ENCODE results near the gene PTPRQ.

Gene PTPRQ

GRCh38 chr12:80714055-80714454 is 270.0 kb downstream of the PTPRQ start:
- DNase-seq (ENCODE audit: low read depth, low spot score) = no peak
- H3K27ac ChIP-seq = no peak overlapping the region

- DNase-seq (ENCODE audit: low read depth, low spot score) = no peak
- no peak overlapping the region for H3K27ac ChIP-seq
Measured at GRCh38 chr12:80714846-80715245, 270.8 kb downstream of the PTPRQ start.

- no peak overlapping the region for H3K27ac ChIP-seq
Measured at GRCh38 chr12:80715713-80716249, 271.7 kb downstream of the PTPRQ start.

DNA sequence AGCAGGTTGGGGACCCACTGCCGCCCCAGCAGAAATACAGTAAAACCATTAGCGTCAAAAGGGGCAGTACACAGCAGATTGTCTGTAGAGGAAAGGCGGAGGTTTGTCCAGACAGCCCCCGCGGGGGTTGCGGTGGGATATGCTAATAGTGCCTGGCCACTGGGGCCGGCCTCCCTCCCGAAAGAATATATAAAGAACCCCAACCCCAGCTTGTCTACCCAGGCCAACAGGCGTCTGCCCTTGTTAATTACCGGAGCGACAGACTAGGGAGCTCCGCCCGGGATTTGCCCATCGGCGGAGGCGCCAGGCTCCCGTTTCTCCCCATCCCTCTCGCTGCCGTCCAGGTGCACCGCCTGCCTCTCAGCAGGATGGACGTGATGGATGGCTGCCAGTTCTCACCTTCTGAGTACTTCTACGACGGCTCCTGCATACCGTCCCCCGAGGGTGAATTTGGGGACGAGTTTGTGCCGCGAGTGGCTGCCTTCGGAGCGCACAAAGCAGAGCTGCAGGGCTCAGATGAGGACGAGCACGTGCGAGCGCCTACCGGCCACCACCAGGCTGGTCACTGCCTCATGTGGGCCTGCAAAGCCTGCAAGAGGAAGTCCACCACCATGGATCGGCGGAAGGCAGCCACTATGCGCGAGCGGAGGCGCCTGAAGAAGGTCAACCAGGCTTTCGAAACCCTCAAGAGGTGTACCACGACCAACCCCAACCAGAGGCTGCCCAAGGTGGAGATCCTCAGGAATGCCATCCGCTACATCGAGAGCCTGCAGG is 272.8 kb downstream of the PTPRQ start, which contains the start of gene MYF5:
MYF5 (plus strand) TSS at position 217 of the 774 bp plus-strand sequence; CDS start at position 369, 152 bp downstream.
- H3K27ac ChIP-seq = no peak within 1 kb of the TSS
- DNase-seq (ENCODE audit: low read depth, low spot score) = no peak

More at GRCh38 chr12:80715713-80716249, 271.7 kb downstream of the PTPRQ start:
- DNase-seq (ENCODE audit: low read depth, low spot score) = no peak

DNA sequence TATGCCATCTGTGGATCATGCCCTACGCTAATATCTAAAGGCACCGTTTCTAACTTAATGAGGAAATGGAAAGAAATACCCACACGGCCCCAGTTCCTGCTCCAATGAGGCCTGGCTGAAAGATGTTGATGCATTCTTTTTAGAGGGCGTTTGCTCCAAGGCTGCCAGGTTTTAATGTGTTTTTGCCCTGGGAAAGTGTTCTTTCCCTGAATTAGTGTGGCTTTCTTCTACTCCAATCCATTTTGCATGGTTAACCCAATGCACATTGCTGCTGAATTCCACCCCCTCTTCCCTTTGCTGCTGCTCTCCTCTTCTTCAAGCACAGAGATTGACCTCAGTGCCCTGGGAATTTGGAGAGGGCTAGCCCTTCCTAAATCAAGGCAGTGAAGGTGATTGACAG is 273.8 kb downstream of the PTPRQ start:
- no peak overlapping the region for H3K27ac ChIP-seq
- DNase-seq (ENCODE audit: low read depth, low spot score) = no peak

DNA sequence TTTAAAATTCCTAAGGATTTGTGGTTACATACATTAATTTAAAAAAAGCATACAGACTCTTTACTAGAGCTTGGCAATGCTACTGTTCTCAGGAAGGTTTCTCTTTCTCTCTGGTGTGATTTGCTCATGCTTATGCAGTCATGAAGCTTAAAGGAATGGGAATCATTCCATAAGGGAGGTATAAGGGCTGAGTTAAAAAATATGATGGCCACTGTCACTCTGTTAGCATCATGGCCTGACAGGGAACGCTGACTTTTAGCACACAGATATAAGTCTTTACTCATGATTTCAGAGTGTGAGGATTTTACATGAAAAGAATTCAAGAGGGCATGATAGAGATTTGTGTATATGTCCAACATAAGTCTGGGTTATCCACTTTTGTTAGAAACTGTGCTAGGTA is 276.5 kb downstream of the PTPRQ start:
- no peak overlapping the region for H3K27ac ChIP-seq
- no peak for DNase-seq (ENCODE audit: low read depth, low spot score)

GRCh38 chr12:80721326-80721725 is 277.3 kb downstream of the PTPRQ start:
- no peak for DNase-seq (ENCODE audit: low read depth, low spot score)
- H3K27ac ChIP-seq = no peak overlapping the region
